HepG2 (cell line): ENCODE results near the gene KLHL21.

ENCODE experiments used
- MEIS1 ChIP-seq: sonication (generic); formaldehyde crosslinking; IDR thresholded peaks from 2 replicates; pipeline ENCODE4 v1.9.0; 2021; ENCODE audit warnings: mild to moderate bottlenecking, missing genetic modification reagents, moderate library complexity, borderline replicate concordance
- NFRKB ChIP-seq: fragments of 450-650 bp; IDR thresholded peaks from 2 replicates; pipeline ENCODE4 v1.6.1; 2017
- SMAD1 ChIP-seq: sonication (generic); formaldehyde crosslinking; IDR thresholded peaks from 2 replicates; pipeline ENCODE4 v1.4.0; 2020; ENCODE audit warnings: missing genetic modification reagents, low read depth, mild to moderate bottlenecking, borderline replicate concordance
- TF ChIP-seq, protein P1 (sequence below): sonication (generic); formaldehyde crosslinking; IDR thresholded peaks from 2 replicates; pipeline ENCODE4 v1.4.0; 2020; ENCODE audit warnings: low read depth, mild to moderate bottlenecking, missing genetic modification reagents

DNA sequence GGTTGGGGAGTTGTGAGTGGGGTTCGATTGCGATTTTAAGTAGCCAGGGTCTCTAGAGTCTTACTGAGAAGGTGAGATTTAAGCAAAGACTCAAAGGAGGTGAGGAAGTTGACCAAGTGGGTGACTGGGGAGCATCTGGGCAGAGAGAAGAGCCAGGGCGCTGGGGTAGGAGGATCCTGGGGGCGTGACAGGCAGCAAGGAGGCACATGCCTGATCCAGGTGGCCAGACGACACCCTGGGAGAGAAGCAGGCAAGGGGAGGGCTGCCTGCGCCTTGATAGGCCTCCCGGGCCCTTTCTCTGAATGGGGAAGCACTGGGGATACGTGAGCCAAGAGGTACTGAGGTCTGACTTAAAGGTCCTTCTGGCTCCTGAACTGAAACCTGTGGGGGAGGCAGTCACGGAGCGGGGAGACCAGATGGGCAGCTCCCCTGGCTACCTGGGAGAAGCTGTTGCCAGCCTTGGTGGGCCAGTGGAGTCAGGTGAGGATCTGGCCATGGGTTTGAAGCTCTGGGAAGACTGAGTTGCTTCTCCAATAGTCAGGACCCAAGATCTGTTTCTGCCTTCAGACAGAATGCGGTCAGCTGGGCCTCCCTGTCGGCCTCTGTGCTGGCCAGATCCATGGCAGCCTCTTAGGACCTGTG is 17.5 kb downstream of the KLHL21 start:
- TF ChIP-seq, protein P1, sequence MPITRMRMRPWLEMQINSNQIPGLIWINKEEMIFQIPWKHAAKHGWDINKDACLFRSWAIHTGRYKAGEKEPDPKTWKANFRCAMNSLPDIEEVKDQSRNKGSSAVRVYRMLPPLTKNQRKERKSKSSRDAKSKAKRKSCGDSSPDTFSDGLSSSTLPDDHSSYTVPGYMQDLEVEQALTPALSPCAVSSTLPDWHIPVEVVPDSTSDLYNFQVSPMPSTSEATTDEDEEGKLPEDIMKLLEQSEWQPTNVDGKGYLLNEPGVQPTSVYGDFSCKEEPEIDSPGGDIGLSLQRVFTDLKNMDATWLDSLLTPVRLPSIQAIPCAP, result no peak
- TF ChIP-seq NFRKB (no peak), MEIS1 (CRISPR knock-in tag) (no peak), SMAD1 (CRISPR knock-in tag) (no peak)
